ENCODE data around the gene ZNF791.

ZNF791 gene

DNA sequence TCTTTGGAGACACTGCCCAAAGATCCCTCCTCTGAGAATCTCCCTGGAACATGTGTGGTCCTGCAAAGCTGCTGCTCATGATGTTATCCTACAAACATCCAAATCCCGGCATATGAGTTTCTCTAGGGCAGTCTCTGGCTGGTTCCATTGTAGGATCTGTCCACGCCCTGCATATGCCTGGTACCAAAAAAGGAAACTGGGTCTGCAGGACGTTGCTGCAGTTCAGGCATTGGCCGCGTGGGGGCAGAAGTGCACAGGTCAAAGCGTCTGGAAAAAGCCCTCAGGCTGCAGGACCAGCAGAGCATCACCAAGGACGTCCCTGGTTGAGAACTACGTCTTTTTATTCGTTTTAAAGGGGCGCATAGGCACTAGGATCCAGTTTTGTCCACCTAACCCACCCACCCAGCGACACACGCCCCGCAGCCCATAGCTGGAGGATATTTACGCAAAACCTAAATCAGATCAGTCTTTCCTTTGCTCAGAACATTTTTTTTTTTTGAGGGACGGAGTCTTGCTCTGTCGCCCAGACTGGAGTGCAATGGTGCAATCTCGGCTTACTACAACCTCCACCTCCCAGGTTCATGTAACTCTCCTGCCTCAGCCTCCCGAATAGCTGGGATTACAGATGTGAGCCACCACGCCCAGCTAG lies 46.6 kb upstream of the ZNF791 start (continued):
- no peak for TF ChIP-seq FEZF1 (tag by site-specific recombination; IDR thresholded peaks at IDR 0.05)
- TF ChIP-seq, protein P1, sequence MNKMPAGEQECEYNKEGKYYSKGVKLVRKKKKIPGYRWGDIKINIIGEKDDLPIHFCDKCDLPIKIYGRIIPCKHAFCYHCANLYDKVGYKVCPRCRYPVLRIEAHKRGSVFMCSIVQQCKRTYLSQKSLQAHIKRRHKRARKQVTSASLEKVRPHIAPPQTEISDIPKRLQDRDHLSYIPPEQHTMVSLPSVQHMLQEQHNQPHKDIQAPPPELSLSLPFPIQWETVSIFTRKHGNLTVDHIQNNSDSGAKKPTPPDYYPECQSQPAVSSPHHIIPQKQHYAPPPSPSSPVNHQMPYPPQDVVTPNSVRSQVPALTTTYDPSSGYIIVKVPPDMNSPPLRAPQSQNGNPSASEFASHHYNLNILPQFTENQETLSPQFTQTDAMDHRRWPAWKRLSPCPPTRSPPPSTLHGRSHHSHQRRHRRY (tag by site-specific recombination; IDR thresholded peaks at IDR 0.05), result no peak
- no peak for TF ChIP-seq ZNF404 (tag by site-specific recombination; IDR thresholded peaks at IDR 0.05)
- TF ChIP-seq, protein P2, sequence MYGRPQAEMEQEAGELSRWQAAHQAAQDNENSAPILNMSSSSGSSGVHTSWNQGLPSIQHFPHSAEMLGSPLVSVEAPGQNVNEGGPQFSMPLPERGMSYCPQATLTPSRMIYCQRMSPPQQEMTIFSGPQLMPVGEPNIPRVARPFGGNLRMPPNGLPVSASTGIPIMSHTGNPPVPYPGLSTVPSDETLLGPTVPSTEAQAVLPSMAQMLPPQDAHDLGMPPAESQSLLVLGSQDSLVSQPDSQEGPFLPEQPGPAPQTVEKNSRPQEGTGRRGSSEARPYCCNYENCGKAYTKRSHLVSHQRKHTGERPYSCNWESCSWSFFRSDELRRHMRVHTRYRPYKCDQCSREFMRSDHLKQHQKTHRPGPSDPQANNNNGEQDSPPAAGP (tag by site-specific recombination; IDR thresholded peaks at IDR 0.05), result no peak
- no peak for TF ChIP-seq ZNF302 (tag by site-specific recombination; IDR thresholded peaks at IDR 0.05; ENCODE audit: low read depth)
- TF ChIP-seq ZNF324 (tag by site-specific recombination; IDR thresholded peaks at IDR 0.05), result no peak
- TF ChIP-seq ZNF791 (tag by site-specific recombination; IDR thresholded peaks at IDR 0.05), result no peak
- no peak for TF ChIP-seq ZNF155 (tag by site-specific recombination; IDR thresholded peaks at IDR 0.05)
- peak; percentile 63; the same call in 1 of the 2 replicates for TF ChIP-seq IKZF3 (tag by site-specific recombination; IDR thresholded peaks at IDR 0.05)
- TF ChIP-seq ZNF112 (tag by site-specific recombination; IDR thresholded peaks at IDR 0.05), result no peak
- no peak for TF ChIP-seq SETDB1 (IDR thresholded peaks at IDR 0.05; ENCODE audit: insufficient read length, low read length)
- no peak for TF ChIP-seq ZNF664 (tag by site-specific recombination; IDR thresholded peaks at IDR 0.05)
- no peak for TF ChIP-seq ZNF837 (tag by site-specific recombination; IDR thresholded peaks at IDR 0.05)
- TF ChIP-seq ZNF184 (tag by site-specific recombination; IDR thresholded peaks at IDR 0.05), result no peak
- TF ChIP-seq MZF1 (tag by site-specific recombination; IDR thresholded peaks at IDR 0.05; ENCODE audit: borderline replicate concordance), result no peak
- TF ChIP-seq BCL11B (tag by site-specific recombination; IDR thresholded peaks at IDR 0.05; ENCODE audit: low read depth), result peak; percentile 21; the same call in 1 of the 2 replicates
- no peak for TF ChIP-seq ZNF23 (tag by site-specific recombination; IDR thresholded peaks at IDR 0.05; ENCODE audit: borderline replicate concordance)
- no peak for TF ChIP-seq ZBTB1 (tag by site-specific recombination; IDR thresholded peaks at IDR 0.05)
- 0 out of 2 replicates have a peak, but pooled peaks have one; percentile 59 for TF ChIP-seq ZNF2 (tag by site-specific recombination; IDR thresholded peaks at IDR 0.05)
- no peak for TF ChIP-seq ZNF548 (tag by site-specific recombination; IDR thresholded peaks at IDR 0.05)
- TF ChIP-seq ZNF777 (tag by site-specific recombination; IDR thresholded peaks at IDR 0.05; ENCODE audit: borderline replicate concordance), result no peak
- TF ChIP-seq HOXA7 (CRISPR knock-in tag; IDR thresholded peaks at IDR 0.05; ENCODE audit: borderline replicate concordance), result no peak
- TF ChIP-seq, protein P3, sequence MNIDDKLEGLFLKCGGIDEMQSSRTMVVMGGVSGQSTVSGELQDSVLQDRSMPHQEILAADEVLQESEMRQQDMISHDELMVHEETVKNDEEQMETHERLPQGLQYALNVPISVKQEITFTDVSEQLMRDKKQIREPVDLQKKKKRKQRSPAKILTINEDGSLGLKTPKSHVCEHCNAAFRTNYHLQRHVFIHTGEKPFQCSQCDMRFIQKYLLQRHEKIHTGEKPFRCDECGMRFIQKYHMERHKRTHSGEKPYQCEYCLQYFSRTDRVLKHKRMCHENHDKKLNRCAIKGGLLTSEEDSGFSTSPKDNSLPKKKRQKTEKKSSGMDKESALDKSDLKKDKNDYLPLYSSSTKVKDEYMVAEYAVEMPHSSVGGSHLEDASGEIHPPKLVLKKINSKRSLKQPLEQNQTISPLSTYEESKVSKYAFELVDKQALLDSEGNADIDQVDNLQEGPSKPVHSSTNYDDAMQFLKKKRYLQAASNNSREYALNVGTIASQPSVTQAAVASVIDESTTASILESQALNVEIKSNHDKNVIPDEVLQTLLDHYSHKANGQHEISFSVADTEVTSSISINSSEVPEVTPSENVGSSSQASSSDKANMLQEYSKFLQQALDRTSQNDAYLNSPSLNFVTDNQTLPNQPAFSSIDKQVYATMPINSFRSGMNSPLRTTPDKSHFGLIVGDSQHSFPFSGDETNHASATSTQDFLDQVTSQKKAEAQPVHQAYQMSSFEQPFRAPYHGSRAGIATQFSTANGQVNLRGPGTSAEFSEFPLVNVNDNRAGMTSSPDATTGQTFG (tag by site-specific recombination; IDR thresholded peaks at IDR 0.05; ENCODE audit: borderline replicate concordance), result no peak
- no peak for TF ChIP-seq ZNF202 (tag by site-specific recombination; IDR thresholded peaks at IDR 0.05; ENCODE audit: borderline replicate concordance)
- TF ChIP-seq, protein P4, sequence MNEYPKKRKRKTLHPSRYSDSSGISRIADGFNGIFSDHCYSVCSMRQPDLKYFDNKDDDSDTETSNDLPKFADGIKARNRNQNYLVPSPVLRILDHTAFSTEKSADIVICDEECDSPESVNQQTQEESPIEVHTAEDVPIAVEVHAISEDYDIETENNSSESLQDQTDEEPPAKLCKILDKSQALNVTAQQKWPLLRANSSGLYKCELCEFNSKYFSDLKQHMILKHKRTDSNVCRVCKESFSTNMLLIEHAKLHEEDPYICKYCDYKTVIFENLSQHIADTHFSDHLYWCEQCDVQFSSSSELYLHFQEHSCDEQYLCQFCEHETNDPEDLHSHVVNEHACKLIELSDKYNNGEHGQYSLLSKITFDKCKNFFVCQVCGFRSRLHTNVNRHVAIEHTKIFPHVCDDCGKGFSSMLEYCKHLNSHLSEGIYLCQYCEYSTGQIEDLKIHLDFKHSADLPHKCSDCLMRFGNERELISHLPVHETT (tag by site-specific recombination; IDR thresholded peaks at IDR 0.05), result no peak
- no peak for TF ChIP-seq ZNF114 (tag by site-specific recombination; IDR thresholded peaks at IDR 0.05)
- no peak for TF ChIP-seq ZBTB8A (tag by site-specific recombination; IDR thresholded peaks at IDR 0.05)
- TF ChIP-seq PRDM1 (tag by site-specific recombination; IDR thresholded peaks at IDR 0.05), result no peak
- TF ChIP-seq BCL11A (tag by site-specific recombination; IDR thresholded peaks at IDR 0.05; ENCODE audit: low read depth), result no peak
- TF ChIP-seq ZNF558 (tag by site-specific recombination; IDR thresholded peaks at IDR 0.05), result no peak
- no peak for TF ChIP-seq HOXD13 (CRISPR knock-in tag; IDR thresholded peaks at IDR 0.05; ENCODE audit: borderline replicate concordance)
- TF ChIP-seq ZNF121 (tag by site-specific recombination; IDR thresholded peaks at IDR 0.05), result no peak
- 0 out of 2 replicates have a peak, but pooled peaks have one; percentile 62 for TF ChIP-seq ZNF660 (tag by site-specific recombination; IDR thresholded peaks at IDR 0.05)
- TF ChIP-seq ZNF341 (tag by site-specific recombination; IDR thresholded peaks at IDR 0.05; ENCODE audit: low read depth), result no peak
- TF ChIP-seq ZNF843 (tag by site-specific recombination; IDR thresholded peaks at IDR 0.05), result no peak
- no peak for TF ChIP-seq ZNF624 (tag by site-specific recombination; IDR thresholded peaks at IDR 0.05)
- no peak for TF ChIP-seq ZXDB (tag by site-specific recombination; IDR thresholded peaks at IDR 0.05)
- TF ChIP-seq ZNF707 (tag by site-specific recombination; IDR thresholded peaks at IDR 0.05), result no peak
- no peak for TF ChIP-seq ZFP3 (tag by site-specific recombination; IDR thresholded peaks at IDR 0.05; ENCODE audit: low read depth)

Measured in HEK293 (cell line).